BJ (cell line): ENCODE measurements around the gene AHI1. TPM values are rescaled to one million over a fixed set of nuclear protein-coding genes. Genes with fewer than 3 reads are reported as not detected.

ENCODE experiments used
- CTCF ChIA-PET: fragments of 350-600 bp; formaldehyde crosslinking; extraction: SDS; loops from one replicate; lab custom pipeline; 2021; ENCODE audit warnings: antibody characterized with exemption, inconsistent platforms; lab: Yijun Ruan, JAX
- POLR2A ChIA-PET: fragments of 300-600 bp; sonication (Branson Sonifier 250); formaldehyde crosslinking; extraction: SDS; loops from one replicate; lab custom pipeline; 2021; ENCODE audit warnings: antibody characterized with exemption; lab: Charles Lee
- DNase-seq: peaks from one replicate; pipeline ENCODE4 v3.0.0-alpha.2; 2011; ENCODE audit warnings: low read depth
- H3K27me3 ChIP-seq: 2 replicates; pipeline ENCODE4 v1.6.0; 2011; ENCODE audit warnings: low read length; ENCODE audit not compliant: control insufficient read depth, insufficient read depth
- H3K36me3 ChIP-seq: 2 replicates; pipeline ENCODE4 v1.5.1; 2011; ENCODE audit warnings: low read length; ENCODE audit not compliant: control insufficient read depth, insufficient read depth
- H3K4me3 ChIP-seq: 2 replicates; pipeline ENCODE4 v1.5.1; 2011; ENCODE audit warnings: low read depth, mild to moderate bottlenecking, control low read depth, low read length
- polyA plus RNA-seq: library from polyadenylated mRNA; depleted of rRNA; stranded (reverse); fragments of >200 nt; gene quantifications from 2 replicates; pipeline ENCODE4 v1.2.3, GENCODE V29; 2011
- TF ChIP-seq, protein P1 (sequence below): IDR thresholded peaks from 2 replicates; pipeline ENCODE4 v1.5.1; 2011; ENCODE audit warnings: low read depth, mild to moderate bottlenecking, control low read depth, inconsistent platforms, low read length, moderate library complexity; ENCODE audit not compliant: insufficient read depth

AHI1 gene
- polyA plus RNA-seq, 1 experiment = 7.9 TPM

GRCh38 chr6:135299256-135299655 is 198.3 kb downstream of the AHI1 start:
- H3K36me3 ChIP-seq = no peaks in the 10 kb centered on the region
- TF ChIP-seq, protein P1, sequence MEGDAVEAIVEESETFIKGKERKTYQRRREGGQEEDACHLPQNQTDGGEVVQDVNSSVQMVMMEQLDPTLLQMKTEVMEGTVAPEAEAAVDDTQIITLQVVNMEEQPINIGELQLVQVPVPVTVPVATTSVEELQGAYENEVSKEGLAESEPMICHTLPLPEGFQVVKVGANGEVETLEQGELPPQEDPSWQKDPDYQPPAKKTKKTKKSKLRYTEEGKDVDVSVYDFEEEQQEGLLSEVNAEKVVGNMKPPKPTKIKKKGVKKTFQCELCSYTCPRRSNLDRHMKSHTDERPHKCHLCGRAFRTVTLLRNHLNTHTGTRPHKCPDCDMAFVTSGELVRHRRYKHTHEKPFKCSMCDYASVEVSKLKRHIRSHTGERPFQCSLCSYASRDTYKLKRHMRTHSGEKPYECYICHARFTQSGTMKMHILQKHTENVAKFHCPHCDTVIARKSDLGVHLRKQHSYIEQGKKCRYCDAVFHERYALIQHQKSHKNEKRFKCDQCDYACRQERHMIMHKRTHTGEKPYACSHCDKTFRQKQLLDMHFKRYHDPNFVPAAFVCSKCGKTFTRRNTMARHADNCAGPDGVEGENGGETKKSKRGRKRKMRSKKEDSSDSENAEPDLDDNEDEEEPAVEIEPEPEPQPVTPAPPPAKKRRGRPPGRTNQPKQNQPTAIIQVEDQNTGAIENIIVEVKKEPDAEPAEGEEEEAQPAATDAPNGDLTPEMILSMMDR = no peak
- CTCF ChIA-PET = interaction anchor here (0.6 to 1.0 kb wide), 3 partner anchors 40 to 109 kb away, joined by 3 read pairs; no protein-coding TSS in a partner anchor
- DNase-seq = no peak
- H3K27me3 ChIP-seq = no peaks in the 10 kb centered on the region
- no peak overlapping the region for H3K4me3 ChIP-seq
- POLR2A ChIA-PET = no interaction called here

DNA sequence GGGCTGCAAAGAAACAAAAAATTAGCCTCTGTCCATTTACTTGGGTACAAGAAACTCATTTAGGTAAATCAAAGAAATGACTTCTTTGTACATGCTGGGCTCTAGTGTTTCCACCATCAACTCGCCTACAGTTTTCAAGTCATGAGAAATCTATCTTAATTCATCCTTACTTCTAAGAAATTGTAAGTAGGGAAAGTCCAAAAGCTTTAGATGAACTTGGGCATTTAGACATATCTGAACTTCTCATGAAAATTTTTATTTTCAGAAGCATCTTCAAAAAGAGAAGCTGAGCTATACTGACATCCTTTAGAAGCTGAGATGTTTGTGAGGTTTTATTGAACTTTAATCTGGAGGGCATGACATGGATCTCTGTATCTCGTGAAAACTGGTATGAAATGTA is 199.1 kb downstream of the AHI1 start:
- H3K4me3 ChIP-seq = no peak overlapping the region
- no peaks in the 10 kb centered on the region for H3K27me3 ChIP-seq
- POLR2A ChIA-PET = no interaction called here
- no peaks in the 10 kb centered on the region for H3K36me3 ChIP-seq
- DNase-seq = no peak
- CTCF ChIA-PET = no interaction called here
- TF ChIP-seq, protein P1 = no peak

DNA sequence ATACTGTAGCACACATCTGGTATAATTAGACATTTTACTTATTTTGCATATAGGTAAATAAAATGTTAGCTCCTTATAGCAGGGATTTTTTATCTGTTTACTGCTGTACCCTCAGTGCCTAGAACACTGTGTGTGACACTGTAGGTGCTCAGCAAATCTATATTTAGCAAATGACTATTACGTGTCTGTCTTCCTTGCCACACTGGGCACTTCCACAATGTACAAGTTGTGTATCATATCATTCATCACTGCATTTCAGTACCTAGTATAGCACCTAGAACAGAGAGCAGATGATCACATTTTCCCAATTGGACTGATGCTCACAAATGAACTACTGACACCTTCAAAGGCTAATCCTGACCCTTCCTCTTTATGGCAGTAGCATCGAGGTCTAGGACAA is 200.8 kb downstream of the AHI1 start:
- no peaks in the 10 kb centered on the region; the same call in 1 of the 2 replicates for H3K36me3 ChIP-seq
- H3K27me3 ChIP-seq = no peaks in the 10 kb centered on the region
- no peak for DNase-seq
- ChIA-PET POLR2A (no interaction called here), CTCF (no interaction called here)
- H3K4me3 ChIP-seq = no peak overlapping the region
- TF ChIP-seq, protein P1 = no peak

DNA sequence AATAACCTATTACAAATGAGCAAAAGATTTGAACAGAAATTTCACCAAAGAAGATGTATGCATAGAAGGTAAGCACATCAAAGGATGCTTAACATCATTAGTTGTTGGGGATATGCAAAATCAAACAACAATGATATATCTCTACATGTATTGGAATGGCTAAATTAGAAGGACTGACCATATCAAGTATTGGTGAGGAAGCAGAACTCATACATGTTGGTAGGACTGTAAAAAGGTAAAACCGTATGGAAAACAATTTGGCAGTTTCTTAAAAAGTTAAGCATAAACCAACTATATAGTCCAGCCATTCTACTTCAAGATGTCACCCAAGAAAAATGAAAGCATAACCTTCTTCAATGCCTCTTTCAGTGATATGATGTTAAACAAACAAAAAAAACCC is 202.5 kb downstream of the AHI1 start:
- TF ChIP-seq, protein P1 = no peak
- ChIA-PET CTCF (no interaction called here), POLR2A (no interaction called here)
- Histone ChIP-seq H3K36me3 (no peaks in the 10 kb centered on the region; the same call in 1 of the 2 replicates), H3K4me3 (no peak overlapping the region), H3K27me3 (no peaks in the 10 kb centered on the region)
- no peak for DNase-seq

GRCh38 chr6:135291288-135292076 is 206.1 kb downstream of the AHI1 start:
- TF ChIP-seq, protein P1 = no peak
- POLR2A ChIA-PET = interaction anchor here (0.5 to 0.6 kb wide), 2 partner anchors 14 to 132 kb away, joined by 6 to 9 read pairs; no protein-coding TSS in a partner anchor

More at GRCh38 chr6:135291288-135292076, 206.1 kb downstream of the AHI1 start:
- DNase-seq = no peak
- CTCF ChIA-PET = interaction anchor here (0.6 to 0.8 kb wide), 2 partner anchors 11 to 37 kb away, joined by 3 read pairs; no protein-coding TSS in a partner anchor
- H3K4me3 ChIP-seq = no peak overlapping the region
- no peaks in the 10 kb centered on the region; the same call in 1 of the 2 replicates for H3K36me3 ChIP-seq
- no peaks in the 10 kb centered on the region for H3K27me3 ChIP-seq
